GM13977 (cell line): ENCODE data around the gene ATF6.
"Not testable (repeated sequence)": the region's sequence is repeated elsewhere in the genome, so short reads cannot be mapped to it uniquely, and the experiment has no call there.

ENCODE experiments used
- DNase-seq: peaks from one replicate; pipeline ENCODE4 v3.0.0; 2012; ENCODE audit warnings: low spot score
- in situ Hi-C: fragments of 300-500 bp; cut with MboI; formaldehyde crosslinking; loops from one replicate; pipeline ENCODE4 v1.12.0; 2022; ENCODE audit warnings: low sequenced_read_pairs, low pct_unique_long_range_greater_than_20kb, mixed read lengths, inconsistent platforms; ENCODE audit not compliant: unreplicated experiment
- TF ChIP-seq, protein P1 (sequence below): IDR thresholded peaks from 2 replicates; pipeline ENCODE4 v1.5.1; 2012; ENCODE audit warnings: mild to moderate bottlenecking, control low read depth; ENCODE audit not compliant: insufficient read depth; ENCODE audit errors: extremely low read depth, missing control alignments

ATF6 gene

GRCh38 chr1:161827786-161828185 lies 61.7 kb downstream of the ATF6 start:
- TF ChIP-seq, protein P1, sequence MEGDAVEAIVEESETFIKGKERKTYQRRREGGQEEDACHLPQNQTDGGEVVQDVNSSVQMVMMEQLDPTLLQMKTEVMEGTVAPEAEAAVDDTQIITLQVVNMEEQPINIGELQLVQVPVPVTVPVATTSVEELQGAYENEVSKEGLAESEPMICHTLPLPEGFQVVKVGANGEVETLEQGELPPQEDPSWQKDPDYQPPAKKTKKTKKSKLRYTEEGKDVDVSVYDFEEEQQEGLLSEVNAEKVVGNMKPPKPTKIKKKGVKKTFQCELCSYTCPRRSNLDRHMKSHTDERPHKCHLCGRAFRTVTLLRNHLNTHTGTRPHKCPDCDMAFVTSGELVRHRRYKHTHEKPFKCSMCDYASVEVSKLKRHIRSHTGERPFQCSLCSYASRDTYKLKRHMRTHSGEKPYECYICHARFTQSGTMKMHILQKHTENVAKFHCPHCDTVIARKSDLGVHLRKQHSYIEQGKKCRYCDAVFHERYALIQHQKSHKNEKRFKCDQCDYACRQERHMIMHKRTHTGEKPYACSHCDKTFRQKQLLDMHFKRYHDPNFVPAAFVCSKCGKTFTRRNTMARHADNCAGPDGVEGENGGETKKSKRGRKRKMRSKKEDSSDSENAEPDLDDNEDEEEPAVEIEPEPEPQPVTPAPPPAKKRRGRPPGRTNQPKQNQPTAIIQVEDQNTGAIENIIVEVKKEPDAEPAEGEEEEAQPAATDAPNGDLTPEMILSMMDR, result no peak

DNA sequence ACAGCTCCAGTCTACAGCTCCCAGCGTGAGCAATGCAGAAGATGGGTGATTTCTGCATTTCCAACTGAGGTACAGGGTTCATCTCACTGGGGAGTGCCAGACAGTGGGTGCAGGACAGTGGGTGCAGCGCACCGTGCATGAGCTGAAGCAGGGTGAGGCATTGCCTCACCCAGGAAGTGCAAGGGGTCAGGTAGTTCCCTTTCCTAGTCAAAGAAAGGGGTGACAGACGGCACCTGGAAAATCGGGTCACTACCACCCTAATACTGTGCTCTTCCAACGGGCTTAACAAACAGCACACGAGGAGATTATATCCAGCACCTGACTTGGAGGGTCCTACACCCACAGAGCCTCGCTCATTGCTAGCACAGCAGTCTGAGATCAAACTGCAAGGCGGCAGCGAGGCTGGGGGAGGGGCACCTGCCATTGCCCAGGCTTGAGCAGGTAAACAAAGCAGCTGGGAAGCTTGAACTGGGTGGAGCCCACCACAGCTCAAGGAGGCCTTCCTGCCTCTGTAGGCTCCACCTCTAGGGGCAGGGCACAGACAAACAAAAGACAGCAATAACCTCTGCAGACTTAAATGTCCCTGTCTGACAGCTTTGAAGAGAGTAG lies 66.3 kb downstream of the ATF6 start:
- DNase-seq, in situ Hi-C loops: not testable (repeated sequence)

More at GRCh38 chr1:161827786-161828185, 61.7 kb downstream of the ATF6 start:
- in situ Hi-C loops, result no loop called here
- DNase-seq, result no peak

GRCh38 chr1:161834967-161835550 lies 68.9 kb downstream of the ATF6 start:
- DNase-seq, result no peak
- in situ Hi-C loops, result no loop called here
- TF ChIP-seq, protein P1, result no peak

DNA sequence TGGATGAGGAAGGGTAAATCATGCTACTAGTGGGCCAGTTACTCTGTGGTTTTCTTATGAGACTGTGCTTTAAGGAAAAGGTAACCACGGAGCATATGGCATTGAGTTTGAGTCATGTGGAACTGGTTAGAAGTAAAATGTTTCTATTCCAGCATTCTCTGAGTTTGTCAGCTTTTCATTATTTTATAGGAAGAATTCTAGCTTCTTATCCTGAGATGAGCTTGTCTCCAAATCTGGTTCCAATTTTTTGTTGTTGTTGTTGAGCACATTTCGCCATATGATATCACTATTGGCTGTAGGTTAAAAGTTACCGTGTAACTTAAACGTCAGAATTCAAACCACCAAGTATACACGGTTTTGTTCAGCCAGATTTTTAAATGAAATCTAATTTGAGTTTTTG lies 69.9 kb downstream of the ATF6 start:
- TF ChIP-seq, protein P1, result no peak
- in situ Hi-C loops, result no loop called here
- no peak for DNase-seq

GRCh38 chr1:161838362-161838761 lies 72.2 kb downstream of the ATF6 start:
- TF ChIP-seq, protein P1, result no peak
- in situ Hi-C loops, result no loop called here
- DNase-seq, result no peak

GRCh38 chr1:161838885-161839284 lies 72.8 kb downstream of the ATF6 start:
- DNase-seq, result no peak
- in situ Hi-C loops, result no loop called here
- TF ChIP-seq, protein P1, result no peak

GRCh38 chr1:161839591-161839990 lies 73.5 kb downstream of the ATF6 start:
- TF ChIP-seq, protein P1, result no peak
- in situ Hi-C loops, result no loop called here

More at GRCh38 chr1:161839591-161839990, 73.5 kb downstream of the ATF6 start:
- DNase-seq, result no peak
